HepG2 (cell line): ENCODE measurements around the gene RNU7-1. TPM values are rescaled to one million over a fixed set of nuclear protein-coding genes. Genes with fewer than 3 reads are reported as not detected.

Experiments
- ATF7-NPFF ChIP-seq: sonication (generic); formaldehyde crosslinking; IDR thresholded peaks from 2 replicates; pipeline ENCODE4 v1.8.1; 2023; ENCODE audit warnings: mild to moderate bottlenecking, low read depth, missing genetic modification reagents, moderate library complexity
- CHD2 ChIP-seq: IDR thresholded peaks from 2 replicates; pipeline ENCODE4 v1.6.1; 2011; ENCODE audit warnings: low read depth, low read length, improper control_type of control experiment
- ELF4 ChIP-seq: sonication (generic); formaldehyde crosslinking; IDR thresholded peaks from 2 replicates; pipeline ENCODE4 v1.5.0; 2020; ENCODE audit warnings: missing genetic modification reagents, mild to moderate bottlenecking, moderate library complexity, borderline replicate concordance
- FOXO1 ChIP-seq: sonication (generic); formaldehyde crosslinking; IDR thresholded peaks from 2 replicates; pipeline ENCODE4 v1.4.0; 2020; ENCODE audit warnings: missing genetic modification reagents
- GMEB2 ChIP-seq: IDR thresholded peaks from 2 replicates; pipeline ENCODE4 v1.6.1; 2016; ENCODE audit warnings: missing biosample characterization, missing genetic modification reagents, low read depth
- HDAC2 ChIP-seq: sonication (generic); formaldehyde crosslinking; IDR thresholded peaks from 2 replicates; pipeline ENCODE4 v1.4.0; 2020; ENCODE audit warnings: missing genetic modification reagents
- HOXA5 ChIP-seq: sonication (generic); formaldehyde crosslinking; IDR thresholded peaks from 2 replicates; pipeline ENCODE4 v1.4.0; 2020; ENCODE audit warnings: missing genetic modification reagents
- JUNB ChIP-seq: sonication (generic); formaldehyde crosslinking; IDR thresholded peaks from 2 replicates; pipeline ENCODE4 v1.8.0; 2022; ENCODE audit warnings: missing genetic modification reagents, mild to moderate bottlenecking, borderline replicate concordance
- MEIS1 ChIP-seq: sonication (generic); formaldehyde crosslinking; IDR thresholded peaks from 2 replicates; pipeline ENCODE4 v1.9.0; 2021; ENCODE audit warnings: mild to moderate bottlenecking, missing genetic modification reagents, moderate library complexity, borderline replicate concordance
- MIER2 ChIP-seq: IDR thresholded peaks from 2 replicates; pipeline ENCODE4 v1.6.1; 2016; ENCODE audit warnings: missing biosample characterization, missing genetic modification reagents
- NR2F1 ChIP-seq, 2 experiments: fragments of 450-650 bp in 1 of 2; formaldehyde crosslinking in 1 of 2; IDR thresholded peaks; 2 replicates each; pipeline versions ENCODE4 v1.5.0 to v1.6.1; 2016 to 2020; ENCODE audit warnings: mild to moderate bottlenecking in 1 of 2, missing compliant biosample characterization in 1 of 2, missing genetic modification reagents in 1 of 2, moderate library complexity in 1 of 2
- PAF1 ChIP-seq: IDR thresholded peaks from 2 replicates; pipeline ENCODE4 v1.6.1; 2016; ENCODE audit warnings: missing genetic modification reagents, missing compliant biosample characterization
- RXRA ChIP-seq: sonication (generic); formaldehyde crosslinking; IDR thresholded peaks from 2 replicates; pipeline ENCODE4 v1.5.1; 2020; ENCODE audit warnings: missing genetic modification reagents
- SOX5 ChIP-seq: IDR thresholded peaks from 2 replicates; pipeline ENCODE4 v1.6.1; 2016; ENCODE audit warnings: borderline replicate concordance
- ZBTB25 ChIP-seq: IDR thresholded peaks from 2 replicates; pipeline ENCODE4 v1.6.1; 2018; ENCODE audit warnings: missing genetic modification reagents
- ZBTB7B ChIP-seq: sonication (generic); formaldehyde crosslinking; IDR thresholded peaks from 2 replicates; pipeline ENCODE4 v1.4.0; 2020; ENCODE audit warnings: missing genetic modification reagents
- ZFP1 ChIP-seq: IDR thresholded peaks from 2 replicates; pipeline ENCODE4 v1.6.1; 2016
- ZNF20 ChIP-seq: sonication (generic); formaldehyde crosslinking; IDR thresholded peaks from 2 replicates; pipeline ENCODE4 v1.4.0; 2020; ENCODE audit warnings: mild to moderate bottlenecking, moderate library complexity, missing genetic modification reagents
- ZNF251 ChIP-seq: sonication (generic); formaldehyde crosslinking; IDR thresholded peaks from 2 replicates; pipeline ENCODE4 v1.9.0; 2021; ENCODE audit warnings: mild to moderate bottlenecking, missing genetic modification reagents
- ZNF275 ChIP-seq: sonication (generic); formaldehyde crosslinking; IDR thresholded peaks from 2 replicates; pipeline ENCODE4 v1.8.0; 2022; ENCODE audit warnings: missing genetic modification reagents, mild to moderate bottlenecking, inconsistent platforms, borderline replicate concordance
- ZNF34 ChIP-seq: sonication (generic); formaldehyde crosslinking; IDR thresholded peaks from 2 replicates; pipeline ENCODE4 v1.4.0; 2020; ENCODE audit warnings: mild to moderate bottlenecking, missing genetic modification reagents, borderline replicate concordance
- ZNF547 ChIP-seq: sonication (generic); formaldehyde crosslinking; IDR thresholded peaks from 2 replicates; pipeline ENCODE4 v1.5.1; 2020; ENCODE audit warnings: mild to moderate bottlenecking, missing genetic modification reagents
- ZNF629 ChIP-seq: sonication (generic); formaldehyde crosslinking; conservative IDR thresholded peaks from 2 replicates; pipeline ENCODE4 v1.5.0; 2020; ENCODE audit warnings: missing genetic modification reagents
- ZNF792 ChIP-seq: IDR thresholded peaks from 2 replicates; pipeline ENCODE4 v1.6.1; 2016
- ZXDC ChIP-seq: sonication (generic); formaldehyde crosslinking; IDR thresholded peaks from 2 replicates; pipeline ENCODE4 v1.5.0; 2020; ENCODE audit warnings: mild to moderate bottlenecking, missing genetic modification reagents
- polyA plus RNA-seq, 8 experiments: library from polyadenylated mRNA; depleted of rRNA in 3 of 8; stranded (reverse) in 7 of 8; unstranded in 1 of 8; fragments of >200 nt; fragmentation: Illumina TruSeq in 4 of 8; extraction: Trizol in 4 of 8; gene quantifications; 2 replicates each; pipeline versions ENCODE4 v1.2.1 to v1.2.3, GENCODE V29; 2011 to 2016; ENCODE audit warnings: low read depth in 4 of 8, missing spikeins in 1 of 8, mixed read lengths in 1 of 8; ENCODE audit not compliant: insufficient read depth in 1 of 8
- total RNA-seq, 5 experiments: library from RNA; depleted of rRNA; stranded (reverse); fragments of >200 nt; fragmentation: Illumina TruSeq; extraction: Trizol; gene quantifications; 2 replicates each; pipeline ENCODE4 v1.2.3, GENCODE V29; 2016; ENCODE audit warnings: low read depth in 1 of 5

The RNU7-1 gene
- total and polyA plus RNA-seq, 2 of the 13 experiments (the other 11 are each of a cell fraction or from before 2014, with no cell fraction given): not detected

GRCh38 chr12:6944381-6945186 is 968 bp downstream of the RNU7-1 start (continued):
- TF ChIP-seq FOXO1 (CRISPR knock-in tag): no peak
- TF ChIP-seq ELF4 (CRISPR knock-in tag): no peak; the same call in 1 of the 2 replicates
- TF ChIP-seq ZNF547 (CRISPR knock-in tag): no peak
- TF ChIP-seq MEIS1 (CRISPR knock-in tag): no peak
- TF ChIP-seq ZNF34 (CRISPR knock-in tag): no peak
- TF ChIP-seq HOXA5 (CRISPR knock-in tag): peak; percentile 90
- peak; percentile 31 for TF ChIP-seq HDAC2 (CRISPR knock-in tag)
- peak; percentile 15; the same call in 1 of the 2 replicates for TF ChIP-seq ZNF792 (CRISPR knock-in tag)
- TF ChIP-seq ZBTB7B: peak; percentile 35; the same call in 1 of the 2 replicates
- TF ChIP-seq ZFP1: no peak
- TF ChIP-seq CHD2: no peak
- TF ChIP-seq MIER2 (CRISPR knock-in tag): no peak
- TF ChIP-seq SOX5 (CRISPR knock-in tag): 0 out of 2 replicates have a peak, but pooled peaks have one; percentile 6
- no peak for TF ChIP-seq ZNF275 (CRISPR knock-in tag)
- no peak for TF ChIP-seq ZXDC (CRISPR knock-in tag)
- TF ChIP-seq JUNB (CRISPR knock-in tag): no peak
- TF ChIP-seq GMEB2: no peak
- 0 out of 2 replicates have a peak, but pooled peaks have one; percentile 27 for TF ChIP-seq ZNF629 (CRISPR knock-in tag)
- no peak for TF ChIP-seq ATF7-NPFF (CRISPR knock-in tag)
- no peak for TF ChIP-seq PAF1
- TF ChIP-seq RXRA (CRISPR knock-in tag): no peak; the same call in none of the 2 replicates
- TF ChIP-seq ZNF20 (CRISPR knock-in tag): no peak
- no peak for TF ChIP-seq ZNF251 (CRISPR knock-in tag)
- no peak for TF ChIP-seq NR2F1 (CRISPR knock-in tag; IDR thresholded peaks at IDR 0.05)
- 0 out of 2 replicates have a peak, but pooled peaks have one; percentile 56 for TF ChIP-seq ZBTB25
